H1 (cell line): Measurements from ENCODE around the gene KCNIP3. TPM values are rescaled to one million over a fixed set of nuclear protein-coding genes. Genes with fewer than 3 reads are reported as not detected.

Experiments used
- CTCF ChIA-PET: fragments of 300-600 bp; sonication (Branson Sonifier 250); formaldehyde crosslinking; loops from one replicate; lab custom pipeline; 2021; ENCODE audit not compliant: partially characterized antibody; lab: Charles Lee
- POLR2A ChIA-PET: fragments of 300-600 bp; sonication (Branson Sonifier 250); formaldehyde crosslinking; loops from one replicate; lab custom pipeline; 2021; ENCODE audit warnings: inconsistent platforms; ENCODE audit not compliant: partially characterized antibody; lab: Charles Lee
- DNase-seq, 2 experiments: peaks; one replicate each; pipeline versions ENCODE4 v3.0.0 to v3.0.0-alpha.2; 2010 to 2022; ENCODE audit warnings: low spot score in 2 of 2, low read depth in 1 of 2, mixed read lengths in 1 of 2
- FAIRE-seq: peaks from 2 replicates; lab custom pipeline; 2011; peaks lifted over from hg19 to GRCh38; lab: Jason Lieb, UNC
- H2AFZ ChIP-seq: 2 replicates; pipeline ENCODE4 v1.8.1; 2012; ENCODE audit warnings: low read length, inconsistent platforms
- H2AK5ac ChIP-seq: 2 replicates; pipeline ENCODE4 v1.6.1; 2013; ENCODE audit warnings: low read depth, low read length
- H2BK120ac ChIP-seq: replicated peaks from 2 replicates; pipeline ENCODE3; 2013; ENCODE audit warnings: low read depth, low read length, inconsistent platforms
- H2BK12ac ChIP-seq: 2 replicates; pipeline ENCODE4 v1.6.1; 2013; ENCODE audit warnings: low read depth, low read length
- H2BK15ac ChIP-seq: 2 replicates; pipeline ENCODE4 v1.6.1; 2013; ENCODE audit warnings: low read length
- H2BK20ac ChIP-seq: 2 replicates; pipeline ENCODE4 v1.6.1; 2013; ENCODE audit warnings: low read length
- H2BK5ac ChIP-seq: 2 replicates; pipeline ENCODE4 v1.6.1; 2013; ENCODE audit warnings: low read depth, low read length
- H3K14ac ChIP-seq: 2 replicates; pipeline ENCODE4 v1.6.1; 2013; ENCODE audit warnings: inconsistent platforms; ENCODE audit not compliant: insufficient read length
- H3K18ac ChIP-seq: 2 replicates; pipeline ENCODE4 v1.6.1; 2013; ENCODE audit warnings: low read length; ENCODE audit errors: extremely low read depth
- H3K23ac ChIP-seq: 2 replicates; pipeline ENCODE4 v1.6.1; 2013; ENCODE audit warnings: inconsistent platforms; ENCODE audit not compliant: insufficient read length
- H3K23me2 ChIP-seq: 2 replicates; pipeline ENCODE4 v1.6.1; 2013; ENCODE audit warnings: low read depth, low read length
- H3K27ac ChIP-seq: 2 replicates; pipeline ENCODE4 v1.6.1; 2011; ENCODE audit warnings: low read depth, low read length, inconsistent platforms
- H3K27me3 ChIP-seq, 4 experiments: replicated peaks in 1 of 4; 1 replicate in 1 of 4; 2 replicates in 3 of 4; pipeline versions ENCODE4 v1.6.1 to v1.8.1; 2011 to 2013; ENCODE audit warnings: low read length in 3 of 4, mild to moderate bottlenecking in 3 of 4, inconsistent platforms in 2 of 4, mixed read lengths in 2 of 4, moderate library complexity in 1 of 4; ENCODE audit not compliant: control insufficient read depth in 3 of 4, insufficient read depth in 3 of 4; ENCODE audit errors: extremely low read depth in 1 of 4
- H3K36me3 ChIP-seq, 4 experiments: 2 replicates each; pipeline versions ENCODE4 v1.6.1 to v1.8.1; 2011 to 2013; ENCODE audit warnings: mild to moderate bottlenecking in 4 of 4, low read length in 3 of 4, moderate library complexity in 2 of 4, control low read depth in 1 of 4, inconsistent platforms in 1 of 4; ENCODE audit not compliant: insufficient read depth in 4 of 4, control insufficient read depth in 2 of 4
- H3K4ac ChIP-seq: replicated peaks from 2 replicates; pipeline ENCODE3; 2013; ENCODE audit warnings: low read length, low read depth, mixed read lengths, inconsistent platforms; ENCODE audit not compliant: insufficient read length
- H3K4me1 ChIP-seq, 4 experiments: replicated peaks in 1 of 4; 1 replicate in 1 of 4; 2 replicates in 3 of 4; pipeline versions ENCODE4 v1.6.1 to v1.8.1; 2011 to 2013; ENCODE audit warnings: low read length in 3 of 4, inconsistent platforms in 2 of 4, mixed read lengths in 1 of 4; ENCODE audit not compliant: insufficient read depth in 4 of 4, control insufficient read depth in 3 of 4
- H3K4me2 ChIP-seq, 2 experiments: 2 replicates each; pipeline versions ENCODE4 v1.6.1 to v1.8.1; 2011 to 2013; ENCODE audit warnings: low read depth in 2 of 2, low read length in 2 of 2, control low read depth in 1 of 2, inconsistent platforms in 1 of 2, mild to moderate bottlenecking in 1 of 2; ENCODE audit not compliant: insufficient read depth in 1 of 2
- H3K4me3 ChIP-seq, 4 experiments: fragments of 200-600, 300-600 bp in 1 of 4; sonication (generic), shearing (Covaris generic), sonication (Bioruptor Twin) in 1 of 4; 2 replicates each; pipeline versions ENCODE4 v1.5.1 to v1.8.1; 2011 to 2016; ENCODE audit warnings: low read length in 4 of 4, low read depth in 3 of 4, control low read depth in 2 of 4, inconsistent platforms in 2 of 4, mild to moderate bottlenecking in 2 of 4, mixed read lengths in 1 of 4, moderate library complexity in 1 of 4; ENCODE audit not compliant: insufficient read depth in 2 of 4; ENCODE audit errors: extremely low read depth in 1 of 4
- H3K56ac ChIP-seq: replicated peaks from 2 replicates; pipeline ENCODE3; 2013; ENCODE audit warnings: low read depth, mild to moderate bottlenecking, mixed read lengths, low read length, inconsistent platforms; ENCODE audit not compliant: insufficient read length
- H3K79me1 ChIP-seq: 2 replicates; pipeline ENCODE4 v1.6.1; 2013; ENCODE audit warnings: low read depth, low read length, control low read depth
- H3K79me2 ChIP-seq, 2 experiments: 2 replicates each; pipeline versions ENCODE4 v1.6.1 to v1.8.1; 2012 to 2013; ENCODE audit warnings: low read length in 2 of 2, mild to moderate bottlenecking in 2 of 2, inconsistent platforms in 1 of 2; ENCODE audit not compliant: insufficient read depth in 2 of 2, control insufficient read depth in 1 of 2
- H3K9ac ChIP-seq, 4 experiments: replicated peaks in 1 of 4; 1 replicate in 1 of 4; 2 replicates in 3 of 4; pipeline versions ENCODE4 v1.6.1 to v1.8.1; 2011 to 2013; ENCODE audit warnings: low read depth in 3 of 4, low read length in 3 of 4, control low read depth in 2 of 4, mild to moderate bottlenecking in 2 of 4, moderate library complexity in 2 of 4, inconsistent platforms in 1 of 4; ENCODE audit errors: extremely low read depth in 1 of 4
- H3K9me3 ChIP-seq, 2 experiments: 2 replicates each; pipeline versions ENCODE4 v1.6.1 to v1.8.1; 2012 to 2013; ENCODE audit warnings: mild to moderate bottlenecking in 2 of 2, moderate library complexity in 2 of 2, control low read depth in 1 of 2, inconsistent platforms in 1 of 2, low read depth in 1 of 2, low read length in 1 of 2, mixed read lengths in 1 of 2; ENCODE audit not compliant: insufficient read depth in 2 of 2
- H4K20me1 ChIP-seq, 2 experiments: replicated peaks in 1 of 2; 2 replicates each; pipeline versions ENCODE3 to v1.8.1; 2011 to 2013; ENCODE audit warnings: inconsistent platforms in 2 of 2, low read length in 2 of 2, mild to moderate bottlenecking in 1 of 2; ENCODE audit not compliant: insufficient read depth in 2 of 2, control insufficient read depth in 1 of 2
- H4K5ac ChIP-seq: 2 replicates; pipeline ENCODE4 v1.6.1; 2013; ENCODE audit warnings: low read length, low read depth, mixed read lengths, inconsistent platforms; ENCODE audit not compliant: insufficient read length
- H4K8ac ChIP-seq: 2 replicates; pipeline ENCODE4 v1.8.0; 2013; ENCODE audit warnings: mild to moderate bottlenecking, moderate library complexity, low read length, inconsistent platforms; ENCODE audit not compliant: insufficient read depth; ENCODE audit errors: extremely low read depth
- H4K91ac ChIP-seq: replicated peaks from 2 replicates; pipeline ENCODE3; 2013; ENCODE audit warnings: low read length, mixed read lengths, inconsistent platforms; ENCODE audit not compliant: insufficient read length
- HDAC2 ChIP-seq, 2 experiments: fragments of 300-600 bp in 1 of 2; sonication (generic) in 1 of 2; IDR thresholded peaks; 2 replicates each; pipeline ENCODE4 v1.6.1; 2011 to 2012; ENCODE audit warnings: low read depth in 2 of 2, low read length in 2 of 2, mild to moderate bottlenecking in 2 of 2, moderate library complexity in 2 of 2, borderline replicate concordance in 1 of 2, inconsistent platforms in 1 of 2
- SIRT6 ChIP-seq: IDR thresholded peaks from one replicate; pipeline ENCODE4 v1.7.1; 2012; ENCODE audit warnings: low read length, inconsistent platforms
- TEAD4 ChIP-seq: IDR thresholded peaks from 2 replicates; pipeline ENCODE4 v1.6.1; 2012; ENCODE audit warnings: low read depth, low read length, inconsistent platforms, mixed read lengths
- WGBS, 2 experiments: shearing (Covaris generic) in 1 of 2; methylation state at CpG; one replicate each; pipeline versions ENCODE4 v1.1.6 to v1.1.7; 2013 to 2015; ENCODE audit warnings: low lambda C conversion rate in 2 of 2, mixed read lengths in 2 of 2, inconsistent platforms in 1 of 2, low coverage in 1 of 2, missing lambda C conversion rate in 1 of 2; ENCODE audit not compliant: insufficient replicate concordance in 2 of 2, insufficient coverage in 1 of 2, insufficient read length in 1 of 2; ENCODE audit errors: extremely low coverage in 1 of 2, missing lambda C conversion rate in 1 of 2; 5-methylcytosine and 5-hydroxymethylcytosine counted together
- polyA plus RNA-seq, 7 experiments: library from polyadenylated mRNA; depleted of rRNA in 3 of 7; stranded (reverse) in 5 of 7; unstranded in 2 of 7; fragments of >200 nt in 5 of 7; fragments of 200-250 nt in 2 of 7; gene quantifications; 1 replicate in 5 of 7; 2 replicates in 1 of 7; 4 replicates in 1 of 7; pipeline versions ENCODE4 v1.2.1 to v1.2.3, GENCODE V29; 2011 to 2013; ENCODE audit warnings: missing spikeins in 2 of 7, mixed read lengths in 2 of 7
- total RNA-seq: library from RNA; stranded (reverse); fragmentation: NEBNext Ultra II Directional; extraction: Animal tissue kit (Norgen Biotek cat#: 25700); gene quantifications from 2 replicates; pipeline ENCODE4 v1.2.1, GENCODE V29; 2021
- TF ChIP-seq, protein P1 (sequence below), 3 experiments: IDR thresholded peaks; 1 replicate in 2 of 3; 2 replicates in 1 of 3; pipeline versions ENCODE4 v1.5.1 to v1.6.1; 2011; ENCODE audit warnings: low read length in 3 of 3, mild to moderate bottlenecking in 3 of 3, inconsistent platforms in 2 of 3, low read depth in 1 of 3, moderate library complexity in 1 of 3; ENCODE audit not compliant: insufficient read depth in 1 of 3; ENCODE audit errors: control extremely low read depth in 1 of 3
- TF ChIP-seq, protein P2 (sequence below): IDR thresholded peaks from 2 replicates; pipeline ENCODE4 v1.6.1; 2012; ENCODE audit warnings: inconsistent platforms

KCNIP3 gene
- total and polyA plus RNA-seq, 2 of the 8 experiments (the other 6 are each of a cell fraction or from before 2014, with no cell fraction given) = 0.33 to 1.9 TPM

DNA sequence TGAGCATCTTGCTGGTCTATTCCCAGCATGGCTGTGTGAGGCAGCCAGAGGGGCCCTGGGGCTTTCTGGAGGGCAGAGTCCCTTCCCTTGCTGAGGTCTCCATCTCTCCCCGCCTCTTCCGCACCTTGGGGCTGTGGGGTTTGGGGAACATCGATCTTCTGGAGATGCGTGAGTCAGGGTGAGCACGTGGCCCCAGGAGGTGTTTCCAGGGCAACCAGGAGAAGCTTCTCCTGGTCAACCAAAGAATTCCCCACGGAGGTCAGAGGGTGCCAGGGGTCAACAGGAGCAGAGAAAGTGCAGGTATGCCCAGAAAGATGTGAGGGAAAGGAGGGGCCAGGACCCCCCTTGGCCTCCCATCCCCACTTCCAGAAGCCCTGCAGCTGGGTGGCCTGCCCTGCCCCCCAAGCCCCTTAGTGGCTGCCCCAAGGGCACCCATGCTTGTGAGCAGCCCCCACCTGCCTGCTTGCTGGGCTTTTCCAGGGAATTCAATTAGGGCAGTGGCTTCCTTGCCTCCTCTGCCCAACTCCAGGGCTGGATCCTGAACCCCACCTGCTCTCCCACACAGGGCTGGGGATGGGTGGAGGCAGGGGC is 25.7 kb upstream of the KCNIP3 start:
- WGBS, 2 experiments = 88% methylated on average over 5 of the region's 6 CpGs; no CpG with 5 or more reads in 1 of the 2 experiments
- H2BK20ac ChIP-seq = no peak overlapping the region
- no peak overlapping the region for H3K18ac ChIP-seq
- H3K4ac ChIP-seq = no peak overlapping the region
- DNase-seq = peak in 1 of 2 experiments; percentile 22
- H3K9me3 ChIP-seq = peaks cover 64 to 96% of the 10 kb centered on the region in 2 experiments
- H3K36me3 ChIP-seq = no peaks in the 10 kb centered on the region
- no peak overlapping the region; the same call in 1 of the 2 replicates for H4K8ac ChIP-seq
- H3K23me2 ChIP-seq = no peaks in the 10 kb centered on the region
- no peak overlapping the region for H3K4me2 ChIP-seq
- H3K79me2 ChIP-seq = no peaks in the 10 kb centered on the region
- peaks cover 0 to 25% (median 2%) of the 10 kb centered on the region in 4 experiments; a peak in 3 of 7 replicates for H3K4me1 ChIP-seq
- no peak overlapping the region for H4K91ac ChIP-seq
- no peak overlapping the region for H2AFZ ChIP-seq
- H2AK5ac ChIP-seq = no peak overlapping the region
- no peak overlapping the region for H2BK15ac ChIP-seq
- no peak overlapping the region for H3K4me3 ChIP-seq
- H3K9ac ChIP-seq = no peak overlapping the region
- H3K27ac ChIP-seq = no peak overlapping the region
- no peaks in the 10 kb centered on the region for H3K27me3 ChIP-seq
- no peak overlapping the region for H4K5ac ChIP-seq
- H3K56ac ChIP-seq = no peak overlapping the region
- H2BK120ac ChIP-seq = no peak overlapping the region
- POLR2A ChIA-PET = no interaction called here
- no peak overlapping the region for H2BK12ac ChIP-seq
- FAIRE-seq = no peak
- H3K14ac ChIP-seq = no peak overlapping the region
- H4K20me1 ChIP-seq = no peaks in the 10 kb centered on the region
- no peak overlapping the region for H3K23ac ChIP-seq
- no peak overlapping the region for H2BK5ac ChIP-seq
- no peaks in the 10 kb centered on the region for H3K79me1 ChIP-seq
- CTCF ChIA-PET = no interaction called here
- TF ChIP-seq, protein P1, sequence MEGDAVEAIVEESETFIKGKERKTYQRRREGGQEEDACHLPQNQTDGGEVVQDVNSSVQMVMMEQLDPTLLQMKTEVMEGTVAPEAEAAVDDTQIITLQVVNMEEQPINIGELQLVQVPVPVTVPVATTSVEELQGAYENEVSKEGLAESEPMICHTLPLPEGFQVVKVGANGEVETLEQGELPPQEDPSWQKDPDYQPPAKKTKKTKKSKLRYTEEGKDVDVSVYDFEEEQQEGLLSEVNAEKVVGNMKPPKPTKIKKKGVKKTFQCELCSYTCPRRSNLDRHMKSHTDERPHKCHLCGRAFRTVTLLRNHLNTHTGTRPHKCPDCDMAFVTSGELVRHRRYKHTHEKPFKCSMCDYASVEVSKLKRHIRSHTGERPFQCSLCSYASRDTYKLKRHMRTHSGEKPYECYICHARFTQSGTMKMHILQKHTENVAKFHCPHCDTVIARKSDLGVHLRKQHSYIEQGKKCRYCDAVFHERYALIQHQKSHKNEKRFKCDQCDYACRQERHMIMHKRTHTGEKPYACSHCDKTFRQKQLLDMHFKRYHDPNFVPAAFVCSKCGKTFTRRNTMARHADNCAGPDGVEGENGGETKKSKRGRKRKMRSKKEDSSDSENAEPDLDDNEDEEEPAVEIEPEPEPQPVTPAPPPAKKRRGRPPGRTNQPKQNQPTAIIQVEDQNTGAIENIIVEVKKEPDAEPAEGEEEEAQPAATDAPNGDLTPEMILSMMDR (IDR thresholded peaks at IDR 0.05; ENCODE audit: control extremely low read depth in 1 of 3, insufficient read depth in 1 of 3, low read depth in 1 of 3, low read length in 3 of 3) = no peak
- no peak for TF ChIP-seq TEAD4
- no peak for TF ChIP-seq SIRT6
- TF ChIP-seq, protein P2, sequence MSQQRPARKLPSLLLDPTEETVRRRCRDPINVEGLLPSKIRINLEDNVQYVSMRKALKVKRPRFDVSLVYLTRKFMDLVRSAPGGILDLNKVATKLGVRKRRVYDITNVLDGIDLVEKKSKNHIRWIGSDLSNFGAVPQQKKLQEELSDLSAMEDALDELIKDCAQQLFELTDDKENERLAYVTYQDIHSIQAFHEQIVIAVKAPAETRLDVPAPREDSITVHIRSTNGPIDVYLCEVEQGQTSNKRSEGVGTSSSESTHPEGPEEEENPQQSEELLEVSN = no peak
- TF ChIP-seq HDAC2 (IDR thresholded peaks at IDR 0.05; ENCODE audit: borderline replicate concordance in 1 of 2, low read depth in 2 of 2, low read length in 2 of 2) = no peak
